ENCODE data around the gene OAF.
"Not testable (repeated sequence)": the region's sequence is repeated elsewhere in the genome, so short reads cannot be mapped to it uniquely, and the experiment has no call there.

OAF gene

GRCh38 chr11:120273956-120274355 is 63.1 kb downstream of the OAF start:
- not testable (repeated sequence) for DNase-seq

- no peak for DNase-seq
These were observed 68.7 kb downstream of the OAF start for GRCh38 chr11:120279502-120279901.

Measured in NCI-H1694 treated with DMSO at 0.1 percent for 48 hours (cell line).